ENCODE data around the gene SPATA6.
"Not testable (repeated sequence)": the region's sequence is repeated elsewhere in the genome, so short reads cannot be mapped to it uniquely, and the experiment has no call there.

Gene SPATA6

GRCh38 chr1:48469616-48470480 is 2.2 kb downstream of the SPATA6 start:
- intact Hi-C loops (cut with DNase I) = no loop called here
- DNase-seq = peak in 40 of 42 donors; percentile 20 to 76 (median 49)

DNA sequence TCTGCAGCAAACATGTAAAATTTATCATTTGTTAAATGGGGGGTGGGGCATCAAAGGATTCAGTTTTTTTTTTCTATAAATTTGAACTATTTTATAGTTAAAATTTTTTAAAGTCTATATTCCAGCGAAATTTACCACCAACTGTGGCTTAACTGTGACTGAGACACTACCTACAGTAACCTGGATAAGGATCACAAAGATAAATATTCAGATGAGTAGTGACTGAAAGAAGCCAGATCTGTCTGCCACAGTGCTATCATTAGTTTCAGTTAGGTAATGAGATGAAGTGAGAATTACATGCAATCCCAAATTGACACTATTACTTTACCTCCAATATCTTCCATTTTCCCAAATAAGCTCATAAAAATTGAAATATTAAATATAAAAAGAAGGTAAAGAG is 5.4 kb downstream of the SPATA6 start:
- intact Hi-C loops (cut with DNase I) = no loop called here

GRCh38 chr1:48462716-48463302 is 9.2 kb downstream of the SPATA6 start:
- DNase-seq = no peak

More for the DNA sequence above, 5.4 kb downstream of the SPATA6 start:
- DNase-seq = no peak

GRCh38 chr1:48450505-48450904 is 21.5 kb downstream of the SPATA6 start:
- intact Hi-C loops (cut with DNase I) = no loop called here
- DNase-seq = peak in 9 of 42 donors; percentile 8 to 59 (median 21)

More at GRCh38 chr1:48462716-48463302, 9.2 kb downstream of the SPATA6 start:
- intact Hi-C loops (cut with DNase I) = no loop called here

- intact Hi-C loops (cut with DNase I) = no loop called here
- no peak for DNase-seq
Measured at GRCh38 chr1:48448932-48449331, 23.1 kb downstream of the SPATA6 start.

- DNase-seq; intact Hi-C loops (cut with DNase I): not testable (repeated sequence)
Measured at GRCh38 chr1:48444186-48444585, 27.8 kb downstream of the SPATA6 start.

GRCh38 chr1:48442864-48443619 is 29.0 kb downstream of the SPATA6 start:
- intact Hi-C loops (cut with DNase I) = no loop called here
- no peak for DNase-seq

- intact Hi-C loops (cut with DNase I) = not testable (repeated sequence)
- DNase-seq = peak in 1 of 42 donors; percentile 41
Measured at GRCh38 chr1:48440786-48441185, 31.2 kb downstream of the SPATA6 start.

- DNase-seq = no peak
- intact Hi-C loops (cut with DNase I) = no loop called here
Measured at GRCh38 chr1:48439380-48439779, 32.6 kb downstream of the SPATA6 start.

DNA sequence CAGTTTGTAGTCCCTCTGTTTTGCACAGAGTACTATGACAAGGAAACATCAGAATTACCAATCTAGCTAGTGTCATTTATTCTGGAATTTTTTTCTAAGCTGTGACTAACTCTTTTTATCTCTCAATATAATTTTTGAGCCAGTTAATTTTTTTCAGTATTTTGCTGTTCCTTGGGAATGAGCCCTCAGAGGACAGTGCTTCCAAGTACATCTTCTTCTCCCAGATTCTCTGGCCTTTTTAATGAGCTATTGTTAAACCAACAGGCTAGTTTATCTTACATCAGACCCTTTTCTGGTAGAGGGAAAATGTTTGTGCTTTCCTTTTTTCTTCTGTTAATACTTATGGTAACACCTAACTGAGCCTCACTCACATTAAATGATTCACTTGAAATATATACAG is 34.6 kb downstream of the SPATA6 start:
- DNase-seq; intact Hi-C loops (cut with DNase I): not testable (repeated sequence)

- DNase-seq; intact Hi-C loops (cut with DNase I): not testable (repeated sequence)
Measured at GRCh38 chr1:48435312-48436002, 36.5 kb downstream of the SPATA6 start.

- DNase-seq = no peak
- intact Hi-C loops (cut with DNase I) = no loop called here
Measured at GRCh38 chr1:48430832-48431231, 41.2 kb downstream of the SPATA6 start.

DNA sequence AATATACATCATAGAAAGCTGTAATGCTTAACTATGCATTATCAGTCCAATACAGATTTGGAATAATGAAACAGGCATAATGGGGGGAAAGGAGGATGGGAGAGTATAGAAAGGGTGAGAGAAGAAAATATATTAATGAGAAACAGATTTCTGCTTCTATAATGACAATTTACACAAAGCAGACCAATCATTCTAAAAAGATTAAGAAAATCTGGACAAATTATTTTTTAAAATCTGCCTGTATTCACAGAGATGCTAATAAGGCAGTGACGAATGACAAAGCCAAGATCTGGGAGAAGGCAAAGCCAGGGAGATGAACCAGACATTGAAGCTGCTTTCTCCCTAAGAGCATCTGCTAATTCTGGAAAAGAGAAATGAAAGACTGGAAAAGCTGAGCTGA is 50.0 kb downstream of the SPATA6 start:
- no peak for DNase-seq
- intact Hi-C loops (cut with DNase I) = no loop called here

GRCh38 chr1:48418742-48419141 is 53.3 kb downstream of the SPATA6 start:
- DNase-seq = no peak
- intact Hi-C loops (cut with DNase I) = no loop called here

DNA sequence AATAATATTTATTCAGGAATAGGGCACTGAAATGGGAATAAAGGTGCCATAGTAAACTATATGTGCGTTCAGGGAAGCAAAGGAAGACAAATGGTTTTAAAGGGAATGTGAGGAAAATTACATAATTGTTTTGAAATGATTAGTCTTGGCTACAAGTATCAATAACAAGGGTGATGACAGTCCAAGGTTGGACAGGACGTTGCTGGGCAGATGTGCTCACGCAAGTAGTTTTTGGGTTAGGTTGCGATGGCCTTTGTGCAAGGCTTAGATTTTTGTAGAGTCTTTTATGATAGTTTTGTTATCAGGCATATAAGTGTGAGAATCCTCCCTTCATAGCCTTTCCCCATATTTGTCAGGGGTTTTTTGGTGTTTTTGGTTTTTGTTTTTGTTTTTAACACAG is 57.0 kb downstream of the SPATA6 start:
- intact Hi-C loops (cut with DNase I) = no loop called here
- DNase-seq = no peak

DNA sequence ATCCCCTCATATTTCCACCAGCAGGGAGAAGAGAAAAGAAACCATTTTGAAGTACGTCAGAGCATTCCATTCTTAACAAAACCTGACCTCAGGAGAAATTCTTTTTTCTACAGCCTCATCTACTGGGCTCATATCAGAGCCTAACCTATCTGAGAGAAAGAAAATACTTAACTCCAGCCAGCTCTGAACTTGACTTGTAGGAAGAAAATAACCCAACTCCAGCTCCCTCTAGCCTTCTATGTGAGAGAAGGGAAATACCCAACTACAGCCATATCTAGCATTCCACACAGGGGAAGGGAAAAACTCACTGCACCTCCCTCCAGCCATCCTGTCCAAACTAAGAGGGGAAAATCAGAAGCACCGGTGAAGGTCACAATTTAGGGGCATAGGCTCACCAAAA is 57.7 kb downstream of the SPATA6 start:
- intact Hi-C loops (cut with DNase I) = no loop called here
- DNase-seq = no peak

DNA sequence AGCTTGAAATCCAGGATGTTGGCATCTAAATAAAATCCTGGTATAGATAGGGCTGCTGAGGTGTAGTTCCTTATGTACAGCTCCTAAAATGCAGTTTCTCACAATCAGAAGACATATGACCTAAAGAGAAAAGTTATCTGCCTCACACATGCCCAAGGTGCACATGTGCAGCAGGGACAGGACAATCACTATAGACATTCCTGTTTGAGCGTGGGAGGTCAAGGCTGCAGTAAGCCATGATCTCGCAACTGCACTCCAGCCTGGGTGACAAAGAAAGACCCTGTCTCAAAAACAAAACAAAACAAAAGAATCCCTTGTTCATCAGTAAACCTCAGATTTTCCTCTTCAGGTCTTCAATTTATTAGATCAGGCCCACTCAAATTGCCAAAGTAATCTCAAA is 66.1 kb downstream of the SPATA6 start:
- DNase-seq = no peak
- intact Hi-C loops (cut with DNase I) = no loop called here

DNA sequence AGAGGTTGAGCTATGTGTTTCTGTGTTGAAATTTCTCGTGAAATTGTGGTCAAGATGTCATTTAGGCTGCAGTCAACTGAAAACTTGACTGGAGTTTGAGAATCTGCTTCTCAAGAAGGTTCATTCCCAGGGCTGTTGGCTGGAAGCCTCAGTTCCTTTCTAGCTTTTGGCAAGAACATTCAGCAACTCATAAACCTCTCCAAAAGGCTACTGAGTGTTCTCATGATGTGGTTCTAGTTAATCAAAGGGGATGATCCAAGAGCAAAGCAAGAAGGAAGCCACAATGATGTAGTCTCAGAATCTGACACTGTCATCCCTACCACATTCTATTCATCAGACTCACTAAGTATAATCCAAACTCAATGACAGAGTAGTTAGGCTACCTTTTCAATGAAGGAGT is 66.6 kb downstream of the SPATA6 start:
- intact Hi-C loops (cut with DNase I) = no loop called here
- DNase-seq = no peak

DNA sequence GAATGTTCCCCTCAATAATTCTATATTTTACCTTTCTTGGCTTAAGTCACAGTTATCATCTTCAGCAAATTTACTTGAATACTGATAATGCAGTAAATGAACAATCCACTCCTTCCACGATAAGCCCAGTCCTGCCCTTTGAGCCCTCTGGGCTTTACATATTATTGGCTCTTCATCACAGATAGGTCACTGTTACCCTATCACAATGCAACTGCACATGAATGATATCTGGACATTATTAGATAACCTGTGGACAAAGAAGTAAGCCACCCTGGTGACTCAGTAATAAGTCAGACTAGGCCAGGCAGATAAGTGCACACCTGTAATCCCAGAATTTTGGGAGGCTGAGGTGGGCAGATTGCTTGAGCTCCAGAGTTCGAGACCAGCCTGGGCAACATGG is 69.4 kb downstream of the SPATA6 start:
- intact Hi-C loops (cut with DNase I) = no loop called here
- DNase-seq = no peak
